ENCODE results near the gene RNF169.
"Not testable (repeated sequence)": the region's sequence is repeated elsewhere in the genome, so short reads cannot be mapped to it uniquely, and the experiment has no call there.

RNF169 gene

GRCh38 chr11:74749127-74749964 lies 697 bp downstream of the RNF169 start:
- H3K4me3 ChIP-seq (ENCODE audit: extremely low read depth, insufficient read depth, low read length, poor library complexity, severe bottlenecking) = peak overlapping the region; percentile 76
- no peaks in the 10 kb centered on the region for H3K9me3 ChIP-seq (ENCODE audit: control insufficient read depth, low read length)
- WGBS, 2 experiments (ENCODE audit: insufficient coverage in 2 of 2) = 2% methylated on average over 28 to 42 of the region's 63 CpGs
- H3K36me3 ChIP-seq (ENCODE audit: control insufficient read depth, insufficient read depth, low read length) = no peaks in the 10 kb centered on the region
- H3K27ac ChIP-seq (ENCODE audit: low read depth, low read length, severe bottlenecking) = peak overlapping the region; percentile 88
- peaks cover 6% of the 10 kb centered on the region for H3K4me1 ChIP-seq (ENCODE audit: control insufficient read depth, insufficient read depth, low read length, poor library complexity, severe bottlenecking)

- WGBS, 2 experiments (ENCODE audit: insufficient coverage in 2 of 2) = 14 to 20% methylated on average over 1 of the region's 2 CpGs
- Histone ChIP-seq H3K36me3 (ENCODE audit: control insufficient read depth, insufficient read depth, low read length) (no peaks in the 10 kb centered on the region), H3K27ac (ENCODE audit: low read depth, low read length, severe bottlenecking) (no peak overlapping the region), H3K4me3 (ENCODE audit: extremely low read depth, insufficient read depth, low read length, poor library complexity, severe bottlenecking) (peak overlapping the region; percentile 76), H3K9me3 (ENCODE audit: control insufficient read depth, low read length) (no peaks in the 10 kb centered on the region), H3K4me1 (ENCODE audit: control insufficient read depth, insufficient read depth, low read length, poor library complexity, severe bottlenecking) (peaks cover 6% of the 10 kb centered on the region)
These were observed 1.3 kb downstream of the RNF169 start for GRCh38 chr11:74749965-74750296.

- H3K4me3 ChIP-seq (ENCODE audit: extremely low read depth, insufficient read depth, low read length, poor library complexity, severe bottlenecking); H3K4me1 ChIP-seq (ENCODE audit: control insufficient read depth, insufficient read depth, low read length, poor library complexity, severe bottlenecking); H3K9me3 ChIP-seq (ENCODE audit: control insufficient read depth, low read length); H3K36me3 ChIP-seq (ENCODE audit: control insufficient read depth, insufficient read depth, low read length); H3K27ac ChIP-seq (ENCODE audit: low read depth, low read length, severe bottlenecking): not testable (repeated sequence)
- 95 to 96% methylated on average over 8 to 9 of the region's 14 CpGs for WGBS, 2 experiments (ENCODE audit: insufficient coverage in 2 of 2)
These were observed 1.9 kb downstream of the RNF169 start for GRCh38 chr11:74750598-74750997.

- Histone ChIP-seq H3K4me3 (ENCODE audit: extremely low read depth, insufficient read depth, low read length, poor library complexity, severe bottlenecking) (no peak overlapping the region), H3K9me3 (ENCODE audit: control insufficient read depth, low read length) (no peaks in the 10 kb centered on the region), H3K27ac (ENCODE audit: low read depth, low read length, severe bottlenecking) (no peak overlapping the region), H3K36me3 (ENCODE audit: control insufficient read depth, insufficient read depth, low read length) (no peaks in the 10 kb centered on the region), H3K4me1 (ENCODE audit: control insufficient read depth, insufficient read depth, low read length, poor library complexity, severe bottlenecking) (peaks cover 14% of the 10 kb centered on the region)
- WGBS, 2 experiments (ENCODE audit: insufficient coverage in 2 of 2) = 100% methylated on average over 1 of the region's 2 CpGs; no CpG with 5 or more reads in 1 of the 2 experiments
These were observed 2.7 kb downstream of the RNF169 start for GRCh38 chr11:74751303-74751702.

- 67 to 90% methylated on average over 9 to 12 of the region's 15 CpGs for WGBS, 2 experiments (ENCODE audit: insufficient coverage in 2 of 2)
- H3K36me3 ChIP-seq (ENCODE audit: control insufficient read depth, insufficient read depth, low read length) = no peaks in the 10 kb centered on the region
- H3K9me3 ChIP-seq (ENCODE audit: control insufficient read depth, low read length) = no peaks in the 10 kb centered on the region
- H3K4me3 ChIP-seq (ENCODE audit: extremely low read depth, insufficient read depth, low read length, poor library complexity, severe bottlenecking) = no peak overlapping the region
- peaks cover 8% of the 10 kb centered on the region for H3K4me1 ChIP-seq (ENCODE audit: control insufficient read depth, insufficient read depth, low read length, poor library complexity, severe bottlenecking)
- peak overlapping the region; percentile 30 for H3K27ac ChIP-seq (ENCODE audit: low read depth, low read length, severe bottlenecking)
These were observed 6.0 kb downstream of the RNF169 start for GRCh38 chr11:74754507-74755252.

GRCh38 chr11:74755395-74755995 lies 6.8 kb downstream of the RNF169 start:
- Histone ChIP-seq H3K4me3 (ENCODE audit: extremely low read depth, insufficient read depth, low read length, poor library complexity, severe bottlenecking) (no peak overlapping the region), H3K9me3 (ENCODE audit: control insufficient read depth, low read length) (no peaks in the 10 kb centered on the region), H3K36me3 (ENCODE audit: control insufficient read depth, insufficient read depth, low read length) (no peaks in the 10 kb centered on the region), H3K27ac (ENCODE audit: low read depth, low read length, severe bottlenecking) (peak overlapping the region; percentile 11), H3K4me1 (ENCODE audit: control insufficient read depth, insufficient read depth, low read length, poor library complexity, severe bottlenecking) (peaks cover 8% of the 10 kb centered on the region)
- 80% methylated on average over 1 of the region's 1 CpG; no CpG with 5 or more reads in 1 of the 2 experiments for WGBS, 2 experiments (ENCODE audit: insufficient coverage in 2 of 2)

- Histone ChIP-seq H3K9me3 (ENCODE audit: control insufficient read depth, low read length) (no peaks in the 10 kb centered on the region), H3K4me1 (ENCODE audit: control insufficient read depth, insufficient read depth, low read length, poor library complexity, severe bottlenecking) (peaks cover 8% of the 10 kb centered on the region), H3K36me3 (ENCODE audit: control insufficient read depth, insufficient read depth, low read length) (no peaks in the 10 kb centered on the region), H3K27ac (ENCODE audit: low read depth, low read length, severe bottlenecking) (no peak overlapping the region), H3K4me3 (ENCODE audit: extremely low read depth, insufficient read depth, low read length, poor library complexity, severe bottlenecking) (no peak overlapping the region)
- WGBS, 2 experiments (ENCODE audit: insufficient coverage in 2 of 2) = 94 to 100% methylated on average over 1 of the region's 1 CpG
These were observed 7.9 kb downstream of the RNF169 start for GRCh38 chr11:74756571-74756970.

- no peaks in the 10 kb centered on the region for H3K4me1 ChIP-seq (ENCODE audit: control insufficient read depth, insufficient read depth, low read length, poor library complexity, severe bottlenecking)
- no peak overlapping the region for H3K4me3 ChIP-seq (ENCODE audit: extremely low read depth, insufficient read depth, low read length, poor library complexity, severe bottlenecking)
- H3K36me3 ChIP-seq (ENCODE audit: control insufficient read depth, insufficient read depth, low read length) = peaks cover 14% of the 10 kb centered on the region
- H3K9me3 ChIP-seq (ENCODE audit: control insufficient read depth, low read length) = no peaks in the 10 kb centered on the region
- H3K27ac ChIP-seq (ENCODE audit: low read depth, low read length, severe bottlenecking) = no peak overlapping the region
- no CpG with 5 or more reads among the region's 1 CpG for WGBS, 2 experiments (ENCODE audit: insufficient coverage in 2 of 2)
These were observed 18.3 kb downstream of the RNF169 start for GRCh38 chr11:74766905-74767304.

- H3K27ac ChIP-seq (ENCODE audit: low read depth, low read length, severe bottlenecking); H3K36me3 ChIP-seq (ENCODE audit: control insufficient read depth, insufficient read depth, low read length); H3K9me3 ChIP-seq (ENCODE audit: control insufficient read depth, low read length); H3K4me1 ChIP-seq (ENCODE audit: control insufficient read depth, insufficient read depth, low read length, poor library complexity, severe bottlenecking); H3K4me3 ChIP-seq (ENCODE audit: extremely low read depth, insufficient read depth, low read length, poor library complexity, severe bottlenecking): not testable (repeated sequence)
- 87 to 100% methylated on average over 9 of the region's 9 CpGs for WGBS, 2 experiments (ENCODE audit: insufficient coverage in 2 of 2)
These were observed 19.6 kb downstream of the RNF169 start for GRCh38 chr11:74768172-74768651.

GRCh38 chr11:74769055-74769707 lies 20.5 kb downstream of the RNF169 start:
- Histone ChIP-seq H3K9me3 (ENCODE audit: control insufficient read depth, low read length) (no peaks in the 10 kb centered on the region), H3K27ac (ENCODE audit: low read depth, low read length, severe bottlenecking) (no peak overlapping the region), H3K36me3 (ENCODE audit: control insufficient read depth, insufficient read depth, low read length) (peaks cover 4% of the 10 kb centered on the region), H3K4me1 (ENCODE audit: control insufficient read depth, insufficient read depth, low read length, poor library complexity, severe bottlenecking) (no peaks in the 10 kb centered on the region), H3K4me3 (ENCODE audit: extremely low read depth, insufficient read depth, low read length, poor library complexity, severe bottlenecking) (no peak overlapping the region)
- WGBS, 2 experiments (ENCODE audit: insufficient coverage in 2 of 2) = no CpG with 5 or more reads among the region's 2 CpGs
